ENCODE measurements around the gene TLL2.

Gene TLL2

DNA sequence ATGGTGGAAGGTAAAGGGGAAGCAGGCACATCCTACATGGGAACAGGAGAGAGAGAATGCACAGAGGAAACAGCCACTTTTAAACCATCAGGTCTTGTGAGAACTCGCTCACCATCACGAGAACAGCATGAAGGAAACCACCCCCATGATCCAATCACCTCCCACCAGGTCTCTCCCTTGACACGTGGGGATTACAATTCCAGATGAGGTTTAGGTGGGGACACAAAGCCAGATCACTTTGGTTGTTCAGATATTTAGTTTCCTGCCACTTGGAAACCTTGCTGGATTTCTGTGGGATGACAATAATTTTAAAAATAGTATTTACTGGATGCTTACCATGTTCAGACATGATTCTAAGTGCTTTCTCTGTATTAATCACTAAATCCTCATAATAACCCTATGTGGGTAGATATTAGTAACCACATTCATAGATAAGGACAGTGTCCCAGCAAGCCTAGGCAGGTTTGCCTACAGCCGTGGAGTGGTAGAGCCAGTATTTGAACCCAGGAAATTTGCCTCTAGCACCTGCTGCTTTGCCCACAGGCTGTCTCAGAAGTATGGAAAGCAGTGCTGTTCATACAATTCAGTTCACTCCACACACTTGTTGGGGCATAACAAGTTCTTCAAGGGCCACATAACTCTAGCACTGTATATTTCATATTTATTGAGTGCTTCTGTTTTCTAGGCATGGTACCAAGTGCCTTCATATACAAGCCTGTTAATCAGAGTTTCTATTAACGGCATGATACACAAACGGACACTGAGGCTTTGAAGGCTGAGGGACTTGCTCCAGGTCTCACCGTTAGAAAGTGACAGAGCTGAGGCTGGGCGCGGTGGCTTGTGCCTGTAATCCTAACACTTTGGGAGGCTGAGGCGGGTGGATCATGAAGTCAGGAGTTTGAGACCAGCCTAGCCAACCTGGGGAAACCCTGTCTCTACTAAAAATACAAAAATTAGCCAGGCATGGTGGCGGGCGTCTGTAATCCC is 8.3 kb downstream of the TLL2 start:
- no peak for DNase-seq

- DNase-seq: peak; percentile 16
Observed at GRCh38 chr10:96502561-96503282, 11.0 kb downstream of the TLL2 start.

- no peak for DNase-seq
Observed at GRCh38 chr10:96501985-96502384, 11.7 kb downstream of the TLL2 start.

DNA sequence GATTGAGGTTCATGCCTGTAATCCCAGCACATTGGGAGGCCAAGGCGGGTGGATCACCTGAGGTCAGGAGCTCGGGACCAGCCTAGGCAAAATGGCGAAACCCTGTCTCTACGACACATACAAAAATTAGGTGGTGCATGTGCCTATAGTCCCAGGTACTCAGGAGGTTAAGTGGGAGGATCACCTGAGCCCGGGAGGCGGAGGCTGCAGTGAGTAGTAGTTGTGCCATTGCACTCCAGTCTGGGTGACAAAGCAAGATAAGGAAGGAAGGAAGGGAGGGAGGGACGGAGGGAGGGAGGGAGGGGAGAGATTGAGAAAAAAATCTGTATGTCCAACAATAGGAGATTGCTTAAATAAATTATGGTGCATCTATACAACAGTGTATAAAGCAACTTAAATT is 13.2 kb downstream of the TLL2 start:
- DNase-seq: no peak

DNA sequence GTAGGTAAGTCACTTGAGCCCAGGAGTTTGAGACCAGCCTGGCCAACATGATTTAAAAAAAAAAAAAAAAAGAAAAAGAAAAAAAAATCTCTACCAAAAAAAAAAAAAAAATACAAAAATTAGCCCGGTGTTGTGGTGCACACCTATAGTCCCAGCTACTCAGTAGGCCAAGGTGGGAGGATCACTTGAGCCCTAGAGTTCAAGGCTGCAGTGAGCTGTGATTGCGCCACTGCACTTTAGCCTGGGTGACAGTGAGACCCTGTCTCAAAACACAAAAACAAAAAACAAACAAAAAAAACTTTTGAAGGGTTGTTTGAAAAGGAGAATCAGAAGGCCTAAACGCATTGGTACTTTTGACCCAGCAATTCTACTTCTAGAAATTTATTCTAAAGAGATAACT is 13.7 kb downstream of the TLL2 start:
- no peak for DNase-seq

- peak; percentile 85 for DNase-seq
Observed at GRCh38 chr10:96497391-96497790, 16.3 kb downstream of the TLL2 start.

DNA sequence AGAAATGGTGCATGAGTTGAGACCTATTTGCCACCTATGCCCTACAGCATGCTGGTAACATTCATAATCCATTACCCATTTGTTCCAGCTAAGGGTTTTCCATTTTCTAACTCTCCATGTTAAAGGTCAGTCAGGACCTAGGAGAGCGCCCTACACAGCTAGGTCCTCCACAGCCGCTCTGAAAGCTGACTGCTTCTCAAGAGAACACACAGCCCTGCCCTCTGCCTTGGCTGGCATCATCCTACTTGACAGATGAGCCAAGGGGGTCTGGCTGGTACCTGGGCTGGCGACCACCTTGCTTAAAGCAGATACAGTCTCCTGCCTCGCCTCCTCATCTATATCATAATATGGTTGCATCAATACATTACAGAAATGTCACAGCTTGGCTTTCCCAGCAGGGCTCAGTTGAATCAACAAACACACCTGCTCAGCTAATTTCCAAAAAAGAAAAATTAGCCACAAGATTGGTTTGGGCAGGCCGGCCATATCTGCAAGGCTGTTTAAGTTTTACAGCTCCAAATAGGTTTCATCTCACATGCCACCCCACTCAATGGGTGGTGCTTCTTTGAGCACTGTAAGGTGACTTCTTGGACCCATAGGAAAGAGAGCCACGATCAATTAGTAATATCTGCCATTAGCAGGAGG is 17.3 kb downstream of the TLL2 start:
- DNase-seq: no peak

DNA sequence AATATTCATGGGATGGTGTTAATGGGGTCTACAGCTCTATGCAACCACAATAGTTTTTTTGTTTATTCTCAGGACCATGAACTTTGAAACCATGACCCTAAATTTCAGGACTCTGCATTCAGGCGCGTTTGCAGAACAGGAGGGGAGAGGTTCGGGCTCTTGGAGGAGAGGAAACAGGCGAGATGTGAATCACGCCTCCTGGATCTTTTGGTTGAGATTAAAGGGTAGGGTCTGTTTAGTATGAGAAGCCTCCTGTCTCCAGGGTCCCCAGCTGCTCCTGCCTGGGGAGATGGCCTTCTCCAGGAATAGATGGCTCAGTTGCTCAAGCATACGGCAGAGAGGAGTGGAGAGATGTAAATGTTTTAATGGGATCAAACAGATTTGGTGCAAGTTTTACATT is 18.2 kb downstream of the TLL2 start:
- no peak for DNase-seq

GRCh38 chr10:96494694-96495093 is 19.0 kb downstream of the TLL2 start:
- DNase-seq: no peak

DNA sequence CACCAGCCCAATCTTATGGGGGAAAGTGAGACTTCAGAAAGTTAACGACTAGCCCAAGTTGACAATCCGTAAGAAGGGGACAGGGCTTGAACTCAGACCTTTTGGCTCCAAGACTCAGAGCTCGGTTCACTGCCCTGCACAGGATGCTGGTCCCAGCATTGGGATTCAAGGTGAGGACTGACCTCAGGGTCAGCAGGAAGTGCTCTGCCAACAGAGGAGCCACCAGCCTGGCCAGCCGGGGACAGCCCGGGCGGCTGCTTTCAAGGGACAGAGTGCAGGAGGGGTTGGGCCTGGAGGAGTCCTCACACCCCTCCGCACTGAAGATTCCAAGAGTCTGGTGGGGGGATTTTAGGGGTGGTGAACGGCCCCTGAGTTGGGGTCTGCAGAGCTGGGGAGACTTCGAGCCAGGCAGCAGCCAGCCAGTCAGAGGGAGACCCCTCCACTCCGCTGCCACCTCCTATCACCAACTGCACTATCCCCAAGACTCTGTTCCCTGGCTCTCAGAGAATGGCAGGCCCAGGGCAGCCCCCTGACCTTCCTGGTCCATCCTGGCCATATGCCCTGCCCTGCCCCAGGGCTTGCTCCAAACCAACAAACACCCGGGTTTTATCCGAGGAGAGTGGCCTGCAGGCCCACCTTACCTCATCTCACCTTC is 19.7 kb downstream of the TLL2 start:
- DNase-seq: no peak

- no peak for DNase-seq
Observed at GRCh38 chr10:96493254-96493653, 20.5 kb downstream of the TLL2 start.

DNA sequence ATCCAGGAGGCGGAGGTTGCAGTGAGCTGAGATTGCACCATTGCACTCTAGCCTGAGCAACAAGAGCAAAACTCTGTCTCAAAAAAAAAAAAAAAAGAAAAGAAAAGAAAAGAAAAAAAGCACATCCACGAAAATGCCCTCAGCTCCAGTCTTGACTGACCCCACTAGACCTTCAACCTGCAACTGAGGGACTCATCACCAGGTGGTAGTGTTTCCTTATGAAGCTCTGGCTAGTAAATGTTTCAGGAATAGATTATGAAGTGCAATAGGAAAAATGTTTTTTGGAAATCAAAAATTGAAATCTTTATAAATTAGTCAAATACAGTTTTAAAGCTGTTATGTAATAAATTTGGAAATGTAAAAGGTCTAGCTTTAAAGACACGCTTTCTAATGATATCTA is 22.4 kb downstream of the TLL2 start:
- DNase-seq: no peak

DNA sequence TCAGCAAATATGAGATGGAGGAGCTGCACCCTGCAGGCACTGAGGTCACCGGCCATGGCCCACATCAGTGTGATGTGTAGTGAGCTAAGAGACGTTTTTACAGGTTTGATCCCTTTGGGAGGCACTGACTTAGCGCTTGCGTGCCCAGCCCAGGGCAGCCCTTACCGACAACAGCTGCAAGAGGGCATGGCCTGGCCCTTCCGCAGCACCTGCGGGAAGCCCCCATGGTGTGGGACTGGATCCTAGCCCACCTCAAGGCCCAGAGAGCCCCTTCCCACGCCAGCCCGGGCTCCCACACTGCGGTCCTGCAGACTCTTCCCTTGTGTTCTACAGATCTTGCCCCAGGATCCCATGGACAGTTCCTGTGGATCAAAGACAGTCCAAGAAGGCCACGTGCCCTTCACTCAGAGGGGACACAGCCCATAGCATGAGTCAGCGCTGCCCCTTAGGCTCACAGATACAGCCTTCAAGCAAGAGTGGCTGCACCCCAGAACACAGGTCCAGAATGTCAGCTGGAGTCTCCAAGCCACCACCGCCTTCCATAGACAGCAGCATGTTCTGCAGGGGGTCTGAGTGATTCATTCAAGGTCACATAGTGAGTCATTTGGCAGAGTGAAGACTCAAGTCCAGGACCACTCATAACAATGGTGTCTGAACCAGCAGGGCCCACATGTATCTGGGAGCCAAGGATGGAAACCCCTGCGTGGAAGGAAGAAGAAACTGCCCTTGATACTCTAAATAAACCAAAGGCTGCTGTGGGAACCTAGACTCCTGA is 25.4 kb downstream of the TLL2 start:
- DNase-seq: no peak

- no peak for DNase-seq
Observed at GRCh38 chr10:96482815-96483588, 30.7 kb downstream of the TLL2 start.

DNA sequence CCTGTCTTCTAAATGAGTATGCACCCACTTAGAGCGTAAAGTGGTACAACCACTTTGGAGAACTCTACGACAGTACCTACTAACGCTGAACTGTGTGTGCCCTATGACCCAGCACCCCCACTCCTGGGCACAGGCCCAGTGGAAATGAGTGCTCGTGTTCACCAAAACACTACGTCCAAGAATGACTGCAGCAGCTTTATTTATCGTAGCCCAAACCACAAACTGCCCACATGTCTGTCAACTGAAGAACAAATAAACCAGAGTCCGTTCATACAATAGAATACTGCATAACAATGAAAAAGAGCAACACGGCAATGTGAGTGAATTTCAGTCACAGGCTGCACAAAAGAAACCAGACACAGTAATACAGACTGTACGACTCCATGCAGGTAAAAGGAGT is 35.4 kb downstream of the TLL2 start:
- no peak for DNase-seq

DNA sequence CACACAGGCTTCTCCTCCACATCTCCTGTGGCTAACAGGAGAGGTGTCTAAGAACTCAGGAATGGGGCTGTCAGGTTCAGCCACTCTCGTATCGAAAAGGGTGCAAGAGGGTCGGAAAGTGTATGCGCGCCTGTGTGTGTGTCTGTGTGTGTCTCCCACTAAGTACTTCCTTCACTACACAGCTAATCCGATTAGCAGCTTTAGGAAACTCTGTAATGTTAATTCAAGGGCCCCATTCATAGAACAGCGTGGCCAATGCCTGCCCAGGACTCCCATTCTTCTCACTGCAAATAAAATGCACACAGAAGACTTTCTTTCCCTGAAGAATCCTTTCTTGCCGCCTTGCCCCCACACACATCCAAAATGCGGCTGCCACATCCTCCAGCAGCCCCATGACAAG is 39.9 kb downstream of the TLL2 start:
- DNase-seq: no peak

DNA sequence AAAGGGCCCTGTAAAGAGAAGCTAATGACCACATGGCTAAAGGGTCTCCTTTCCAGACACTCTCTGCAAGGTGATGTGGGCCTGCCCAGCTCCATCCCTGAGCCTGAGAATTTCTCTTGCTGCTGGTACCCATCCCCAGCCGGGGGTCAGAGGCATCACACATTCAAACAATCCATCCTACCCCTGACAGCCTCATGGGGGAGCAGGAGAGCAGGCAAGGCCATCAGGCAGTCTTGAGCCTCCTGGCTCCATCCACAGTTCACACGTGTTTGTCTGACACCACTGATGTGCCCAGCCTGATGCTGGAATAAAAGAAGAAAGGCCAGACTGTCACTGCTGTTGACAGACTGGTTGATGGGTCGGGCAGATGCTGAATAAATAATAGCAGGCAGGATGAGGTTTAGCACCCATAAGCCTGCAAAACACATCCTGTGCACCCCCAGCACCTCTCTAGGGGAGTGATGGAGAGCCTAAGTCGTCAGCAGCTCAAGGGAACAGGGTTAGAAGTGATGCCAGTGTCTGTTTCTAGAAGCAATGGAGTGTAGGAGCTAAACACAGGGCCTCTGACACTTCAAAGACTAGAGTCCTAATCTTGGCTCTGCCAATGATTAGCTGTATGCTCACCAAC is 43.5 kb downstream of the TLL2 start:
- peak; percentile 2 for DNase-seq

- no peak for DNase-seq
Observed at GRCh38 chr10:96468845-96469244, 44.9 kb downstream of the TLL2 start.

DNA sequence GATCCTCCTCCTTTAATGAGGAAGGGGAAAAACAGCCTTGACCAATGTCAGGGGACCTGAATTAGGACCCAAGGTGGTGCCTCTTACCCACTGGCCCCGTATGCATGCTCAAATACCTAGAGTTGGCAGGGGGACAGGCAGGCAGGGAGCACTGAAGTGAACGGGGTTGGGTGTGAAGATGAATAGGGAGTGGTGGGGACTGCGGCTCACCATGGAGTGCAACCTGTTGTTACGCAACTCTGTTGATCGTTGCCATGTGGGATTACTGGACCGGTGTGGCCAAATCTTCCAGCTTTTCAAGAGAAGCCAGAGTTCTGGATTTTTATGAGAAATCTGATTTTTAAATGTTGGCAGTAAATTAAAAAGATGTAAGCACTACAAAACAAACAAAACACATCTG is 48.1 kb downstream of the TLL2 start:
- no peak for DNase-seq

DNA sequence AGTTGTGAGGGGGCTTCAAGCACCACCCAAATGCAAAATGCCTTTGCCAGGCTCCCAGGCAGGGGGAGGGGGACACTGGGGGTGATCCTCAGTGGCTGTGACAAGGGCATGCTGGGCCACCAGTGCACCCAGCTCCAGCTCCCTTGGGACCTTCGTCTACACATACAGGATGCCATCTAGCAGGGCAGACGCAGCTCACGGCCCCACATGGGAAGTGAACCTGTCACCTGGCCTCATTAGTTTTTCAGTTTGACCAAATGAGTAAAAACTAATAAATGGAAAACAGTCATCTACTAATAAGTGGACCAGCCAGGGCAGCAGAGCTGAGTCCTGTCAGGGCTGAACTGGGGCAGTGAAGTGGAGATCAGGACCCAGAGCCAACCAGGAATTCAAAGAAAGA is 50.2 kb downstream of the TLL2 start:
- DNase-seq: no peak

GRCh38 chr10:96462606-96463151 is 51.0 kb downstream of the TLL2 start:
- no peak for DNase-seq
